Naive thymus-derived CD8-positive, alpha-beta T cell (primary cell): ENCODE data around the gene TNS3. TPM values are rescaled to one million over a fixed set of nuclear protein-coding genes. Genes with fewer than 3 reads are reported as not detected.

ENCODE experiments used
- ATAC-seq, 2 donors: fragments of 150-1000 bp; cut with Tn5 transposase in 1 of 2; sonication (Bioruptor Pico), chemical (Tn5 transposase) in 1 of 2; 1 replicate in 1 of 2; 2 replicates in 1 of 2; pipeline ENCODE4 v1.10.0; 2021; ENCODE audit warnings: mild to moderate bottlenecking in 2 of 2, moderate library complexity in 2 of 2
- POLR2A ChIA-PET: fragments of 350-600 bp; sonication (Branson Sonifier 250); formaldehyde crosslinking; loops from one replicate; lab custom pipeline; 2021; ENCODE audit warnings: antibody characterized with exemption; lab: Charles Lee
- DNase-seq, 10 donors: peaks; one replicate each; pipeline versions ENCODE4 v3.0.0 to v3.0.0-alpha.2; 2020 to 2022
- H3K27ac Mint-ChIP-seq, 10 donors: one replicate each; pipeline ENCODE4 v1.8.0; 2020 to 2022; ENCODE audit warnings: mild to moderate bottlenecking in 10 of 10, mixed read lengths in 10 of 10, moderate library complexity in 4 of 10, inconsistent platforms in 1 of 10
- H3K27me3 Mint-ChIP-seq, 5 donors: one replicate each; pipeline ENCODE4 v1.8.0; 2021 to 2022; ENCODE audit warnings: mixed read lengths in 5 of 5
- H3K36me3 Mint-ChIP-seq, 3 donors: one replicate each; pipeline ENCODE4 v1.8.0; 2020 to 2022; ENCODE audit warnings: mixed read lengths in 3 of 3, mild to moderate bottlenecking in 2 of 3, inconsistent platforms in 1 of 3
- H3K4me1 Mint-ChIP-seq, 4 donors: one replicate each; pipeline ENCODE4 v1.8.0; 2021 to 2022; ENCODE audit warnings: mixed read lengths in 4 of 4
- H3K4me3 Mint-ChIP-seq, 10 donors: one replicate each; pipeline ENCODE4 v1.8.0; 2020 to 2022; ENCODE audit warnings: mild to moderate bottlenecking in 10 of 10, mixed read lengths in 10 of 10, moderate library complexity in 6 of 10, inconsistent platforms in 1 of 10
- H3K9me3 Mint-ChIP-seq, 9 donors: one replicate each; pipeline ENCODE4 v1.8.0; 2020 to 2022; ENCODE audit warnings: mixed read lengths in 9 of 9, mild to moderate bottlenecking in 3 of 9, inconsistent platforms in 1 of 9, moderate library complexity in 1 of 9
- polyA plus RNA-seq, 3 donors: library from polyadenylated mRNA; unstranded; fragments of 300-500 nt; fragmentation: Illumina TruSeq; gene quantifications; one replicate each; pipeline ENCODE4 v1.2.3, GENCODE V29; 2021
- total RNA-seq, 8 experiments: library from RNA in 2 of 8; stranded (reverse) in 2 of 8; gene quantifications; one replicate each; pipeline ENCODE4 v1.2.3 and lab custom pipeline; 2021 to 2026

The TNS3 gene
- total and polyA plus RNA-seq, 5 experiments from 2014 or later, result 1.2 to 1.6 TPM; not detected in 3

DNA sequence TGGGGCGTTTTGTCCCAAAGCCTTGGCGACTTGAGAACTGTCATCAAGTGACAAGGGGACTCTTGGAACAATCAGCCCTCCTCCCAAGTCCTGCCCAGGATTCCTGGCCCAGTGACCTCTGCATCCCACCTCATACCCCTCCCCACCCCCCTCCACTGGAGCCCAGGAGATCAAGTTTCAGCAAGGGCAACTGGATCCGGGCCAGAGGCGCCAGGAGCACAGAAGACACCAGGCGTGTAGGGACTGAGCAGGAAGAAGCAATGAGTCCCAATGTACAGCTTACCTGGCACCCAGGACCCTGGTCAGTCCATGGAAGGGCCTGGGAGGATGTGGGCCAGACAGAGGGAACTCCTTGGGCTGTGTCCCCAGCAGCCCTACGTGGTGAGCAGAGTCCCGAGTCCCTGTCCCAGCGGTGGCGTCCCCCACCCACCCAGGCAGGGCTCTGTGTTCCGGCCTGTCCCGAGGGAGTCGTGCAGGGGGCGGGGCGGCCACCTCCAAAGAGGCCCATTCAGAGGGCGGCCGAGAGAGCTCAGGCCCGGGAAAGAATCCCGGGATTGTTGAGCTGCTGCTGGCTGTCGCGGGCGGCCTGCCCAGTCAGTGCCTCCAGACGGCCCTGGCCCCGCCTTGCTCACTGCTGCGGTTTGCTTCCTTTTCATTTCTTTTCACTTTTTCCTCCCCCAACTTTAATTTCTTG is 254.1 kb downstream of the TNS3 start:
- H3K27ac Mint-ChIP-seq, result no peak overlapping the region
- no peak for ATAC-seq

DNA sequence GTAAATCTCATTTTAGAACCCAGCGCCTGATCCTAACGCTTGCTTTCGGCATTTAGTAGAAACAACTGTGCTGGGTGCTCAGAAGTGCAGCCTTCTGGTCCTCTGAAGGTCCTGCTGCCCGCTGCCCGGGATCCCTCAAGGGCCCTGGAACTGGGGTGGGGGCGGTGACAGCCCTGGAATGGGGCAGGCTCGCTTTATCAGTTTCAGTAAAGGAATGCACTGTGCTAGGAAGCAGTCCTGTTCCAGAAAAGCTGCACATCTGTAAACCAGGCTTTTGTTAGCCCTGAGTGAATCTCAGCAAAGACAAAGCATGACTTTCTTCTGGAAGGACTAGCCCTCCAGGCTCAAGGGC is 254.6 kb downstream of the TNS3 start:
- H3K36me3 Mint-ChIP-seq, result no peaks in the 10 kb centered on the region
- peaks cover 0 to 8% (median 1%) of the 10 kb centered on the region in 5 donors for H3K27me3 Mint-ChIP-seq
- H3K4me1 Mint-ChIP-seq, result no peaks in the 10 kb centered on the region
- ATAC-seq, result no peak
- DNase-seq, result no peak
- H3K27ac Mint-ChIP-seq, result no peak overlapping the region
- POLR2A ChIA-PET, result no interaction called here
- H3K4me3 Mint-ChIP-seq, result no peak overlapping the region
- H3K9me3 Mint-ChIP-seq, result no peaks in the 10 kb centered on the region

More for the DNA sequence above, 254.1 kb downstream of the TNS3 start:
- Mint-ChIP-seq H3K9me3 (no peaks in the 10 kb centered on the region), H3K27me3 (peaks cover 0 to 8% (median 1%) of the 10 kb centered on the region in 5 donors), H3K4me3 (no peak overlapping the region), H3K36me3 (no peaks in the 10 kb centered on the region), H3K4me1 (no peaks in the 10 kb centered on the region)
- POLR2A ChIA-PET, result no interaction called here
- no peak for DNase-seq

DNA sequence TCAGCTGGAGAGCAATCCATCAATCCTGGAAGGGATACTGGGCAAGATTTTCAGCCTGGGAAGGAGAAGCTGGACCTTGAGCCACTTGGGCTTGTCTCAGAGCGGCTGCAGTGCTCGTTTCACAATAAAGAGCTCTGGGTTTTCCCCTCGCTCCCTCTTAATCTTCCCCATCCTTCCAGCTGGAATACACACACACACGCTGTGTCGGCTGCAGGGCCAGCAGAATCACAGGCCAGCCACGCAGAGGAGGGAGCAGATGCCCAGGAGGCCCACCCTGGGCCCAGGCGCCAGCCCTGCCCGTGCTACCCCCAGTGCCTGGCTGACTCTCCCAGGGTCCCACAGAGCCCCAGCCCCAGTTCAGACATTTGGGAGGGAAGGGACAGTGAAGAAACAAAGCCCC is 255.1 kb downstream of the TNS3 start:
- peaks cover 0 to 10% (median 4%) of the 10 kb centered on the region in 5 donors for H3K27me3 Mint-ChIP-seq
- no peaks in the 10 kb centered on the region for H3K9me3 Mint-ChIP-seq
- no peak overlapping the region for H3K27ac Mint-ChIP-seq
- DNase-seq (no peak), ATAC-seq (no peak)
- H3K36me3 Mint-ChIP-seq, result no peaks in the 10 kb centered on the region
- no peak overlapping the region for H3K4me3 Mint-ChIP-seq
- no peaks in the 10 kb centered on the region for H3K4me1 Mint-ChIP-seq
- POLR2A ChIA-PET, result no interaction called here

DNA sequence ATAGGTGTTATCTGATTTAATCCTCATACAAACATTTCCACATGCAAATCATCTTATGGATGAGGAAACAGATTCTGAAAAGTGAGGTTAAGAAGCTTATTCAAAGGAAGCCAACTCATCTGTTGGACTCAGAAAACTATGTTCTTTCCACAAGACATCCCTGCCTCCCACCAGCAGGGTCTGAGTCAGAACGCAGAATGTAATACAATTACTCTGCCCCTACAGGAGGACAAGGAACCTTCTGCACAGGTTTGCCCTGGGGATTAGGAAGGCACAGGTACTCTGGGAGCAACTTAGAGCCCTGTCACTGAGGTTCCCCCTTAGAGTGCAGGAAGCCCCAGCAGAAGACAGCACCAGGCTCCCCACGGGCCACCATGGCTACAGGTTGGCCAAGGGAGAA is 255.7 kb downstream of the TNS3 start:
- Mint-ChIP-seq H3K4me3 (no peak overlapping the region), H3K27ac (no peak overlapping the region), H3K27me3 (peaks cover 0 to 12% (median 7%) of the 10 kb centered on the region in 5 donors), H3K4me1 (no peaks in the 10 kb centered on the region), H3K9me3 (no peaks in the 10 kb centered on the region), H3K36me3 (no peaks in the 10 kb centered on the region)
- POLR2A ChIA-PET, result no interaction called here
- DNase-seq, result no peak
- ATAC-seq, result no peak

DNA sequence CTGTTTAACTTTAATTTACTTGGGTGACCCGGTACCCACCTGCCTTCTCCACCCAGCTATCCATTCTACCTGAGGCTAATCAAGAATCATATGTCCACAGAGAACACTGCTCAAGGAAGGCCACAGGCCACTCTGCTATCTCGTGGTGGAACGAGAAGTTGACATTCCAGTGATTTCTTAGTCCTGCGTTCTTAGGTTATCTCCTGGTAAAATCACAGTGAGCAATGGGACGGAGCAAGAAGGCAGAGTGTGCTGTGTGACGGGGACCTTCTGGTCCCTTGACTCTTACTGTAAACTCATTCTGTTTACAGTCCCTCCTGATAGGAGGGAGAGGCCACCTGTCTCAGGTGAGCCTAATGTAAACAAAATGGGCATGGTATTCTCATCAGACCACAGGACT is 256.6 kb downstream of the TNS3 start:
- peaks cover 0 to 12% (median 9%) of the 10 kb centered on the region in 5 donors for H3K27me3 Mint-ChIP-seq
- no peaks in the 10 kb centered on the region for H3K4me1 Mint-ChIP-seq
- POLR2A ChIA-PET, result no interaction called here

DNA sequence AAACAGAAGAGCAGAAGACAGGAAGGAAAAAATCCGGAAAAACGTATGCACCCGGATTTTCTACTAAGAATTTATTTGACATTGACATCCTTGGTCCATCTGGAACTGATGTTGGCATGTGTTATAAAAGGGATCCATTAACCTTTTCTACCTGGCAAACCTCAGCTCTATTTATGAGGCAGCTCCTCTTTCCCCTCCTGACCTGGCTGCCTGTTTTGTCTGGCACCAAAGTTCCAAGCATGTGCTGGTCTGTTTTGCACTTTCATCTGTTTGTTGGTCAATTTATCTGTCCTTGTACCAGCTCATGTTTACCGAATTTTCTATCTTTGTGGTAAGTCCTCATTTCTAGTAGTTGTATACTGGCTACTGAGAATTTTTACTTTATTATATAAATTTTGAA is 258.0 kb downstream of the TNS3 start:
- H3K27ac Mint-ChIP-seq, result no peak overlapping the region
- DNase-seq (no peak), ATAC-seq (no peak)
- H3K9me3 Mint-ChIP-seq, result no peaks in the 10 kb centered on the region
- POLR2A ChIA-PET, result no interaction called here
- H3K4me3 Mint-ChIP-seq, result no peak overlapping the region
- no peaks in the 10 kb centered on the region for H3K36me3 Mint-ChIP-seq
- no peaks in the 10 kb centered on the region for H3K4me1 Mint-ChIP-seq
- H3K27me3 Mint-ChIP-seq, result peaks cover 0 to 9% (median 7%) of the 10 kb centered on the region in 5 donors

More for the DNA sequence above, 256.6 kb downstream of the TNS3 start:
- Mint-ChIP-seq H3K27ac (no peak overlapping the region), H3K36me3 (no peaks in the 10 kb centered on the region), H3K4me3 (no peak overlapping the region), H3K9me3 (no peaks in the 10 kb centered on the region)
- DNase-seq (no peak), ATAC-seq (no peak)

DNA sequence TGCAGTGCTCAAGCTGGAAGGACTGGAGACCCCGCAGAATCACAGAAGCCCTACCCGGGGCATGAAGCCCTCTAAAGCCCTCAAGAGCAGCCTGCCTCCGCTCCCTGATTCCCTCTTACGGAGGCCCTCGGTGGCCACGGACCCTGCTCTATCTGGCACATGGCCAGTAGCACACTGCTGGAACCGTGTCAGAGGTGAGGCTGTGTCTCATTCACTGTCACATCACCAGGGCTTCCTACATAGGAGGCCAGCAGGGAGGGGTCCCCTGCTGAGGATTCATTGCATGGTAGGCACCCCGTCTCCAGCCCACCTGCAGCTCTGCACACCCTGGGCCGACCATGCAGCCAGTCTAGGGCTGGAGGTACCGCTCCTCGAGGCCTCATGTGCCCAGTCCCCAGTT is 259.2 kb downstream of the TNS3 start:
- Mint-ChIP-seq H3K27me3 (peaks cover 0 to 9% (median 4%) of the 10 kb centered on the region in 5 donors), H3K36me3 (no peaks in the 10 kb centered on the region), H3K27ac (no peak overlapping the region), H3K4me3 (no peak overlapping the region), H3K4me1 (peaks cover 0 to 8% (median 4%) of the 10 kb centered on the region in 4 donors), H3K9me3 (no peaks in the 10 kb centered on the region)
- POLR2A ChIA-PET, result interaction anchor here (0.6 kb wide), 1 partner anchor 18 kb away, joined by 3 read pairs; no protein-coding TSS in a partner anchor
- ATAC-seq (no peak), DNase-seq (no peak)

DNA sequence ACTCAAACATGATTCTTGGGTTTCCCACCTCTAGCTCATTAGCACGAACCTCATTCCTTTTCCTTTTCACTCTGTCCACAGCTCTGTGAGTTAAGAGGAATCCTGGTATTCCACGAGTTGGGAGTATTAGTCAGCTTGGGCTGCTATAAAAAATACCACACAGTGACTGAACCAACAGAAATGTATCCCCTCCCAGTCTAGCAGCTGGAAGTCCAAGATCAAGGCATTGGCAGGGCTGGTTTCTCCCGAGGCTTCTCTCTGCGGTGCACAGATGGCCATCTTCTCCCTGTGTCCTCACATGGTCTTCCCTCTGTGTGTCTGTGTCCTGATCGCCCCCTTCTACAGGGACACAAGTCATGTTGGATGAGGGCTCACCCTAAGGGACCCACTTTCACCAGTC is 261.6 kb downstream of the TNS3 start:
- no peak for DNase-seq
- Mint-ChIP-seq H3K36me3 (no peaks in the 10 kb centered on the region), H3K27me3 (peaks cover 0 to 14% (median 7%) of the 10 kb centered on the region in 5 donors), H3K4me3 (no peak overlapping the region), H3K27ac (peak overlapping the region in 1 of 10 donors; percentile 48), H3K9me3 (no peaks in the 10 kb centered on the region), H3K4me1 (peaks cover 5 to 13% (median 10%) of the 10 kb centered on the region in 4 donors)
- no peak for ATAC-seq
- POLR2A ChIA-PET, result no interaction called here

DNA sequence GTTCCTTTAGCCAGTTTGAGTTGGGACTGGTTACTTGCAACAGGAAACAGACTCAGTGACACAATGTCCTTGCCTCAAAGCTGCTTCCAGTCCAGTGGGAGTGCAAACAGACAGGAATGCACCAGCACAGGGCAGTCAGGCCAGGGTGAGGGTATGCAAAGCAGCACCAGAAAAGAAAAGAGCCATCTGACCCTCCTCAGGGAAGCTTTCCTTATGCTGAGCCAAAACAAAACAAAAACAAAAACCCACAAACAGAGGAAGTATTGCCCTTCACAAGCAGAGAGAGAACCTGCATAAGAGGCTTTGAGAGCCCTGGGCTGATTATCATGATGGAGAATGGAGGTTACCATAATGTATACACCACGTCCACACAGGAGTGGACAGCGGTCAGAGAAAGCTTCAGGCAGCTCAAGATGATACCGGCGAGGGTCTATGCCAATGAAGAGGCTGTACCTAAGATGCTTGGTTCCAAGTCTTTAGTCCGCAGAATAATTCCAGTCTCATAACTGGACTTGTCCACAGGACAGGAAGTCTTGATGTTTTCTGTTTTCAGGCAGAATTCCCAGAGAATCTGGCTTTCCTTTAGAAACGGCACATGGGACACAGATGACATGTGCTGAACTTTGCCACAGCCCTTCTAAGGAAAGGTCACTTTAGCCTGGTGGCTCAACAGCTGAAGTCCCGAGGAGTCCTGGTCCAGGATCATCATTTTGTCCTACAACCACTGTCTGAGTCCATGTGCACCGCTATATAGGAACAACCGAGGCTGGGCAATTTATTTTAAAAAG is 263.3 kb downstream of the TNS3 start:
- H3K27me3 Mint-ChIP-seq, result peaks cover 0 to 23% (median 8%) of the 10 kb centered on the region in 5 donors
- no peaks in the 10 kb centered on the region for H3K9me3 Mint-ChIP-seq
- H3K4me3 Mint-ChIP-seq, result no peak overlapping the region
- DNase-seq (no peak), ATAC-seq (no peak)
- POLR2A ChIA-PET, result no interaction called here
- peaks cover 5 to 13% (median 11%) of the 10 kb centered on the region in 4 donors for H3K4me1 Mint-ChIP-seq
- H3K36me3 Mint-ChIP-seq, result no peaks in the 10 kb centered on the region
- H3K27ac Mint-ChIP-seq, result peak overlapping the region in 1 of 10 donors; percentile 16

DNA sequence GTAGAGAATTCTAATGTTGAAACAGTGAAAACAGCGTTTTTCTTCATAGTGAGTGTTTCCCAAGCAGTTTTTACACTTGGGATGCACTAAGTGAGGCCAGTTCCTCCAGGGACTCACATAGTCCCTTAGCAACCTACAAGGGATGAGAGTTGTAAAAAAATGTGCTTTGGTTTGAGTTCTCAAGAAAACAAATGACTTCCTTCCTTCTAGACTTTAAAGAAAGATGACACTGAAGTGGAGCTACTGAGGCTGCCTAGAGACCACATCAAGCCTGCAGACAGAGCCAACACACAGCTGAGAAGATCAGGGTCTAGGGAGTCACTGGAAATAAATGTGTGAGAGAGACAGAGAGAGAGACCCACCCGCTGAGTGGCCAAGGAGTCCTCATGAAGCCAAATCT is 264.4 kb downstream of the TNS3 start:
- Mint-ChIP-seq H3K4me1 (peaks cover 5 to 13% (median 11%) of the 10 kb centered on the region in 4 donors), H3K9me3 (no peaks in the 10 kb centered on the region), H3K27ac (peak overlapping the region in 2 of 10 donors; percentile 10 to 41), H3K4me3 (no peak overlapping the region), H3K36me3 (no peaks in the 10 kb centered on the region), H3K27me3 (peaks cover 0 to 23% (median 8%) of the 10 kb centered on the region in 5 donors)
- ATAC-seq, result peak; percentile 52 to 62
- DNase-seq, result peak in 2 of 10 donors; percentile 5 to 26
- POLR2A ChIA-PET, result no interaction called here

DNA sequence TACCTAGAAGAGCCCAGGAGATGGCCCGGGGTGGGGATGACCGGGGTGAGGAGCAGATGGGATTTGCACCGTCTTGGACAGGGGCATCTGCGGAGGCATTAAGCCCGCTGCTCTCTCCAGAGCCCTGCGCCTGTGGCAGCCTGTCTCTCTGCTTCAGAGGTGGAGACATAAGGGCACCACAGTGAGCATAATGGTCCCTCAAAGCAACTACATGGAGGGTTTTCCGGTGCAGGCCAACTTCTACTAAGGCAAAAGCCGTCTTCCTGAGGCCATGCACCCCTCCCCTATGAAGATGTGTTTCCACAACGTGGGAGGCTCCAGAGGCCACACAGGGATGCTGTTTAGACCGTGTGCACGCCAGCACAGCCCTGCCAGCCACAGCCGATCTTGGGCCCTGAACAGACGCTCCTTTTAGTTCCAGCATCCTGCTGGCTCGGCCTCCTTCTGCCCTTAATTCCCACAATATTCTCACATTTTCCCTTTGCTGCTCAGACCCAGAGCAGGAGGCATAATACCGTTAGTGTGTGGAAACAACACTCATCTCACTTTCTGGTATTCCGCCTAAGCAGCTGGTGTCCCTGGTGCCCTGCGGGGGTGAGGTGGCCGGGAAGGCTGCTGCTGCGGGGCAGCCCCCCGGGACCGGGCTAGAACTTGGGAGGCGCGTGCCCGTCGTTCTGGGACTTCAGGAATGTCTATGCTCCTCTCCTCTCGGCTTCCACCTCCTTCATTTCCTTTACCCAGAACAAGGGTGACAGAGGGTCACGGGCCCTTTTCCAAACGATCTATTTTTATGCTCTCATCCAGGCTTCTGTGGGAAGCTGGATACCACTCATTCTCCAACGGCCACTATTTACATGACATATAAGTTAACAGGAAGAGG is 266.9 kb downstream of the TNS3 start:
- POLR2A ChIA-PET, result no interaction called here
- peaks cover 0 to 24% (median 1%) of the 10 kb centered on the region in 5 donors for H3K27me3 Mint-ChIP-seq
- H3K36me3 Mint-ChIP-seq, result peaks cover 0 to 8% (median 0%) of the 10 kb centered on the region in 3 donors
- H3K4me3 Mint-ChIP-seq, result no peak overlapping the region
- no peak for ATAC-seq
- no peak for DNase-seq
- peaks cover 0 to 9% (median 3%) of the 10 kb centered on the region in 9 donors for H3K9me3 Mint-ChIP-seq
- no peak overlapping the region for H3K27ac Mint-ChIP-seq
- H3K4me1 Mint-ChIP-seq, result peaks cover 5 to 13% (median 11%) of the 10 kb centered on the region in 4 donors

DNA sequence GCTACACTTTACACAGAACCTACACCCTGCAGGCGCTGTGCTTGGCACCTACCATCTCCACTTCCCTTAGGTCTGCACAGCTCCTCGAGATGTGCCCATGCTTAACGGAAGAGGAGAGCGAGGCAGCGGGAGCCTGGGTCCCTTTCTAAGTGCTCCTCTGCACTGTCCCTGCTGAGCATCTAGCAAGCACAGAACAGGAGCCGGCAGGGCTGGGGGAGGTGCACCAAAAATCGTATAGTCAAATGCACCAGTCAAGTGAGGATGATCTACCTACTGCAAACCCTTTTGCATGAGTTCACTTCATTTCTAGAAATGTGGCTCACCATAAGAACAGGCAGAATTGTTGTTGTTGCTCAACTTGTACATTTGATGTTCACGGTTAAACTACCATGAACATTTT is 267.7 kb downstream of the TNS3 start:
- POLR2A ChIA-PET, result no interaction called here
- Mint-ChIP-seq H3K27me3 (peaks cover 0 to 24% (median 1%) of the 10 kb centered on the region in 5 donors), H3K9me3 (peaks cover 0 to 15% (median 3%) of the 10 kb centered on the region in 9 donors), H3K4me3 (no peak overlapping the region), H3K4me1 (peaks cover 5 to 13% (median 11%) of the 10 kb centered on the region in 4 donors), H3K36me3 (peaks cover 0 to 14% (median 0%) of the 10 kb centered on the region in 3 donors), H3K27ac (no peak overlapping the region)
- ATAC-seq, result no peak
- no peak for DNase-seq
